HG03432 (cell line): ENCODE measurements around the gene MAP4.
"Not testable (repeated sequence)": the region's sequence is repeated elsewhere in the genome, so short reads cannot be mapped to it uniquely, and the experiment has no call there.

Source experiments
- ATAC-seq: cut with Tn5 transposase; IDR thresholded peaks from one replicate; pipeline ENCODE4 v1.9.1; 2021; ENCODE audit warnings: mild to moderate bottlenecking, moderate library complexity; ENCODE audit not compliant: unreplicated experiment

Gene MAP4

DNA sequence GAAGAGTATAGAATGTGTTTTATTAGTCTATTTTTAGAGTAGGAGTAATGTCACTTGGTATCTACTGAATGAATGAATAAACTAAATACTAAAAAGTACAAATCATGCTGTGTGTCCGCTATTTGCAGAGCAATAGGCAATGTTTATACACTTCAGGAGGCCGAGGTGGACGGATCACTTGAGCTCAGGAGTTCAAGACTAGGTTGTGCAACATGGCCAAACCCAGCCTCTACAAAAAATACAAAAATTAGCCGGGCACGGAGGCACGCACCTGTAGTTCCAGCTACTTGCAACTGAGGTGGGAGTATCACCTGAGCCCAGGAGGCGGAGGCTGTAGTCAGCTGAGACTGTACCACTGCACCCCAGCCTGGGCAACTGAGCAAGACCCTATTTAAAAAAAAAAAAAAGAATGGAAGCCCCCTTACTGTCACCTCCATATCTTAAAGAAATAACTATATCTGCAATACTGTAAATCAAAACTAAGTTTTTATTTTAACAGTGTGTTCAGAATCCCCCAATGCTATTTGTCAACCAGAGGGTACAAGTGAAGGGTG is 114.9 kb downstream of the MAP4 start:
- ATAC-seq, result no peak

DNA sequence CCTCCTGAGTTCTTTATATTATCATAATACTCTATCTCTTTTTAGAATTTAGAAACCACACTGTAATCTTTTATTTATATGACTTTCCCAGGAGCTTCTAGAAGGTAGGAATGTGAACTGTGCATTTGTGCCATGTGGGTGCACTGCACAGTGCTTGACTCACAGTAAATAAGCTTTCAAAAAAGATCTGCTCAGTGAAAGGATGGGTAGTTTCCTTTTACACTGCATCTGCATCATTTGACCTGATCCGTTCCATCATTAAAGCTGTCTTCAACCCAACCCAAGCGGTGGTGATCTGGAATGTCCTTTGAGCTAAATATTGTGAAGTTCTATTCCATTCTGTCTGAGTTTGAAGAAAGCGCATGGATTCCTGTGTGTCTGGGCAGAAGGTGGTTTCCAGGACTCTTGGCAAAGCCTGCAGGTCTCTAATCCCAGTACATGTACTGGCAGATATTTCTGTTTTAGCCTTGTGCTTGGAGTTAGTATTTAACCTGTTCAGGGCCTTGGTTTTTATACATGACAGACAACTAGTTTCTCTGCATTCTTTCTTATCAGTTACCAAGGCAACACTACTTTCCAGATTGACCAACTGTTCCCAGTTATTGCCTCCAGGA is 116.6 kb downstream of the MAP4 start:
- no peak for ATAC-seq

DNA sequence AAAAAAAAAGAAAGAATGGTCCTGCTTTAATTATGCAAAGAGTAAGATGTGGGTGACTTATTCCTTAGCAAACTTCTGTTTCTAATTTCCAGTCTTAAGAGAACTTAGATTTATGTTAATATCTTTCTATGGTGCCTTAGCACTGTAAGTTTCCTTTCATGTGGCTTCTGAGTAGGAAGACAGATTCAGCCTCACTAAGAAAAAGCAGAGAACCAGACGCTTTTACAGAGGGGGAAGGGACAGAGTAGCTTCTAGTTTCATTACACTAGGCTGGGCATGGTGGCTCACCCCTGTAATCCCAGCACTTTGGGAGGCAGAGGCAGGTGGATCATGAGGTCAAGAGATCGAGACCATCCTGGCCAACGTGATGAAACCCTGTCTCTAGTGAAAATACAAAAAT is 118.3 kb downstream of the MAP4 start:
- no peak for ATAC-seq

GRCh38 chr3:47896736-47897135 is 119.5 kb downstream of the MAP4 start:
- ATAC-seq, result no peak

- ATAC-seq, result no peak
These were observed 121.0 kb downstream of the MAP4 start for GRCh38 chr3:47895241-47895640.

DNA sequence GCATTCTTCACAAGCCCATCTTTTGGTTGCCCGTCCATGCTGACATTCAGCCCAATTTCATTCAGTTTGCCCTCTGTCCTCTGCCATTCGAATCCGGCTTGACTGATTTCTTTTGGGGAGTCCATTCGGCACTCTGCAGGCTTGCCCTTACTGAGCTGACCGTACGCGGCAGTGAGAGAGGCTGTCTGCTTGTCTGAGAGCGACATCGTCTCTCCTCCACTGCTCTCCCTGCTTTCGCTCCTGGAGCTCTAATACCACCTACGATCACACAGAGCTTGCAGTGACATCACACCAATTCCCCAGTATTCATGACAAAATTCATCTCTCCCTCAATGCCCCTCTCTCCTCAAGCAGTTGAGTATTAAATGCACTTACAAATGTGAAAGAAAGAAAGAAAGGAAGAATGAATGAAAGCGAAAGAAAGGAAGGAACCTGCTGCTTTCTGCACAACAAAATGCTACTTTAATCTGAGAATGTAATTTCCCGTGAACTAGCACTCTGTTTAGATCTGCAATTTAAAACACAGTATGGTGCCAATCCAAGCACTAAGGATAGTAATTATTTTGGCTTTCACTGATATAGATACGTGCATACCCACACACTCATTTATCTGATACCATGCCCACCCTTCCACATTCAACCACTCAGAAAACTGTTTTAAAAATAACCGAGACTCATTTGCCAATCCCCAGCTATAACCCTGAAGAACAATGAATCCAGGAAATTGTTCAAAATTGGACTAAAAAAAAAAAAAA is 123.8 kb downstream of the MAP4 start:
- no peak for ATAC-seq

GRCh38 chr3:47891613-47892005 is 124.6 kb downstream of the MAP4 start:
- ATAC-seq, result no peak

- ATAC-seq, result no peak
These were observed 125.2 kb downstream of the MAP4 start for GRCh38 chr3:47890828-47891612.

DNA sequence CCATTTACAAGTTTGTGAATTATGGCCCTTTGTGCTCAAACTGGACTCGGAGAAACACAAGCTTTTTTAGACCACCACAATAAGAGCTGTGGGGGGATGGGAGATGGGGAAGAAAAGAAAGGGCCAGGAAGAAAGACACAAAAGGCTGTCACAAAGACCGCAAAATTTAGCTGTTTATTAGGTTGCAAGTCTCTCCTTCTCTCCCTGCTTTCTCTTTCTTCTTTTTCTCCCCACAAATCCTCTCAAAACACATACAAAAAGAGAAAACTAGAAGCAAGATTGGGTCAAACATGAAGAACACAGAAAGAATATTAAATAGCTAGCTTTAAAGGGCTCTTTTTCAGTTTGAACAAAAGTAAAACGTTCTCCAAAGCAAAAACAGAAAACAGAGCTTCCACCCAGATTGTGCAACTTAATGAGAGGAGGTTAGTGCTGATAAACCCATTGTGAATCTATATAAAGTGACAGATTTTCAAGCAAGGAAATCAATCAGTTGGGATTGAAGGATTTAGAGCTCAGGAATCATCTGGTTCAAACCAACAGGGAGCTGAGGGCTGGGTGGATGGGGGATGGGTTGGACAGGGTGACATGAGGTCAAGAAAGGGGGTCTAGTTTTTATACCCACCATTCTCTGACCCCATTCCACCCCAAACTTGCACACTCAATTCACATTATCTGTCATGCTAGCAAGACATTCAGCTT is 125.9 kb downstream of the MAP4 start:
- ATAC-seq, result no peak

- no peak for ATAC-seq
These were observed 127.0 kb downstream of the MAP4 start for GRCh38 chr3:47888986-47889757.

DNA sequence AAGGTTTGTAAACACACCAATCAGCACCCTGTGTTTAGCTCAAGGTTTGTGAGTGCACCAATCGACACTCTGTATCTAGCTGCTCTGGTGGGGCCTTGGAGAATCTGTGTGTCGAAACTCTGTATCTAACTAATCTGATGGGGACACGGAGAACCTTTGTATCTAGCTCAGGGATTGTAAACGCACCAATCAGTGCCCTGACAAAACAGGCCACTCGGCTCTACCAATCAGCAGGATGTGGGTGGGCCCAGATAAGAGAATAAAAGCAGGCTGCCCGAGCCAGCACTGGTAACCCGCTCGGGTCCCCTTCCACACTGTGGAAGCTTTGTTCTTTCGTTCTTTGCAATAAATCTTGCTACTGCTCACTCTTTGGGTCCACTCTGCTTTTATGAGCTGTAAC is 128.2 kb downstream of the MAP4 start:
- not testable (repeated sequence) for ATAC-seq

DNA sequence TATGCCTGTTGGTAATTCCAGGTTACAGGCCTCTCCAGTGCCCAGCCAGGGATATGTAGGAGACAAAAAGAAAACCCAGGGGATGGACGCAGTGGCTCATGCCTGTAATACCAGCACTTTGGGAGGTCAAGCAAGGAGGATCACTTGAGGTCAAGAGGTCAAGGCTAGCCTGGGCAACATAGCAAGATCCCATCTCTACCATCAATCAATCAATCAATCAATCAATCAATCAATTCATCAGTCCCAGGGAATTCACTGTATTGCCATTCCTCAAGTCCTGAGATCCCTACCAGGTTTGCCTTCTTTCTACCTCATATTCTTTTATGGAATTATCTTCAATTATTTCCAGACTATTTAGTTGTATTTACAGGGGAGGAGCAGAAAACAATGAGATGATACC is 131.0 kb downstream of the MAP4 start:
- ATAC-seq, result no peak

DNA sequence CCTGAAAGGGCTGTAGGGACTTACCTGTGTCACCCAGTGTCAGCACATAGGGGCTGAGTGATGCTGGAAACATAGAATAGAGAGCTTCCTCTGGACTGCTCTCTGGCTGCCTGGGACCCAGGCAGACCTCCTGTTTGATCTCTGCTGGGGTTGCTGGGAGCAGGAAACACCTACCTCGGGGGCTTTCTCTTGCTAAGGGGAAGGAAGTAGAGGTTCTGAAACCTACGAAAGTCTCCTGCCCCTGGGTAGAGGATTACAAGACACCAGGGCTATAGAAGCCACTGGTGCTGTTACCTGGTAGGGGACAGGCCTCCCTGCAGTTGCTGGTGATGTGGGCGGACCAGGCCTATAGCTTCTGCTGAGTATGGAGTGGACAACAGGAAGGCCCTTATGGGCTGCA is 131.6 kb downstream of the MAP4 start:
- no peak for ATAC-seq

GRCh38 chr3:47882338-47882737 is 133.9 kb downstream of the MAP4 start:
- ATAC-seq, result no peak

DNA sequence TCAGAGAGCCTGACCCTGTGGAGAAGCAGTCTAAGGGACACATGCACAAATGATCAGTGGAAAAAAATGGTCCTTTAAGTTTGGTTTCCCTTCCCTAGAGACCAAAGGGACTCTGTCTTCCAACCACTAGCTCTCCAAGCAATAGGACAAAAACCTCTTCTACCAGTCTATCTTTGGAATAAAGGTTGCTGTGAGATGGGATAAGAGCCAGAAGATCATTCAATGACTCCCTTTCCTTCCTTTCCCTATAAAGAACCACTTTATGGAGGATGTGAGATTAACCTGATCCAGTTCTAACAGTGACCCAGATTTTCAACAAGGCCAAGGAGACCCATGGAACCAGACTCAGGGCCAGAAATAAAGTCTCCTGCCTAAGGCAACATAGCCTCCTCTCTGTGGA is 138.5 kb downstream of the MAP4 start:
- no peak for ATAC-seq

- ATAC-seq, result no peak
These were observed 138.9 kb downstream of the MAP4 start for GRCh38 chr3:47877290-47877689.

DNA sequence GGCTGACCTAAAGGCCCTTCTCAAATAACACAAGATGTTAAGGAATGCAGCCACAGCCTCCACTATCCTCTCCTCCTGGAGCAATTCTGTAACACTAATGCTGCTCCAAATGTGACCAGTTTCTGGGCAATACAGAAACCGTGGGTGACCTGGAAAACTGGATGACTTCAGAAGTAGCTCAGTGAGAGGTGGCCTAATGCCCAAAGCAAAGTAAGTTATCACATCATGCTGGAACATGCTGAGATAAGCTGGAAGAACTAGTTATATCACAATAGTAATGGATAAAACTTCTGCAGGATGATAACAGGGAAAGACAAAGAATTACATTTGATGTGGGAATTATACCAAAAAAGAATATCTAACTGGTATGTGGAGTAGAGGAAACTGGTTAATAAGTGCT is 141.3 kb downstream of the MAP4 start:
- no peak for ATAC-seq

GRCh38 chr3:47874438-47874837 is 141.8 kb downstream of the MAP4 start:
- no peak for ATAC-seq

GRCh38 chr3:47872916-47873315 is 143.3 kb downstream of the MAP4 start:
- ATAC-seq, result no peak

DNA sequence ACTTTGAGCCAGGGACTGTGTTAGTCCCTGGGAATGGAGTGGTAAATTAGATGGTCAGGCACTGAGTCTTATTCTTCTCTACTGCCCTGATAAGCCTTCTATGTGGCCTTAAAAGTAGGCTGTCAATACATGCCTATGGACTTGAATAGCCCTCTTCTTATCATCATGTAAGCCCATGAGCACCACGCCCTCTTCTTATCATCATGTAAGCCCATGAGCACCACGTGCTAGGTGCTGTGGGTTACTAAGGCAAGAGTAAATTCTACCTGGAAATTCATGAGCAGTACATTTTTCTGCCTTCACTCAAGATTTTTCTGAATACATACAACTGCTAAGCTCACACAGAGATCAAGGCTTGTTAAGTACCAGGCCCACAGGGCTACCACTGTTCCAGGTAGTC is 144.8 kb downstream of the MAP4 start:
- ATAC-seq, result no peak
